Endothelial cell of umbilical vein (primary cell): Measurements from ENCODE around the gene RAD23B. TPM values are rescaled to one million over a fixed set of nuclear protein-coding genes. Genes with fewer than 3 reads are reported as not detected.

Experiments used
- BruUV-seq: library from RNA; stranded (reverse); fragments of 400-500 nt; replicated peaks from 2 replicates; lab custom pipeline; 2021; lab: Mats Ljungman, UMichigan
- CTCF ChIA-PET: fragments of 300-600, 350-600 bp; sonication (Branson Sonifier 250); formaldehyde crosslinking; loops from one replicate; lab custom pipeline; 2021; ENCODE audit warnings: antibody characterized with exemption, inconsistent platforms; lab: Charles Lee
- POLR2A ChIA-PET: fragments of 300-600, 350-600 bp; sonication (Branson Sonifier 250); formaldehyde crosslinking; loops from one replicate; lab custom pipeline; 2021; ENCODE audit warnings: antibody characterized with exemption, inconsistent platforms; lab: Charles Lee
- DNase-seq: peaks from one replicate; pipeline ENCODE4 v3.0.0-alpha.2; 2011; ENCODE audit warnings: low read depth, low spot score
- FAIRE-seq: peaks from 2 replicates; lab custom pipeline; 2011; peaks lifted over from hg19 to GRCh38; lab: Jason Lieb, UNC
- H2AFZ ChIP-seq: 2 replicates; pipeline ENCODE4 v1.6.0; 2012; ENCODE audit warnings: low read depth, low read length, control low read depth, inconsistent platforms
- H3K27ac ChIP-seq: 2 replicates; pipeline ENCODE4 v1.5.1; 2011; ENCODE audit warnings: low read depth, mild to moderate bottlenecking, control low read depth, low read length, moderate library complexity; ENCODE audit not compliant: insufficient read depth
- H3K27me3 ChIP-seq, 2 experiments: 2 replicates each; pipeline versions ENCODE4 v1.6.0 to v1.6.1; 2011; ENCODE audit warnings: low read length in 2 of 2, mixed read lengths in 1 of 2; ENCODE audit not compliant: control insufficient read depth in 2 of 2, insufficient read depth in 2 of 2
- H3K36me3 ChIP-seq, 2 experiments: 2 replicates in 1 of 2; 3 replicates in 1 of 2; pipeline ENCODE4 v1.5.1; 2011; ENCODE audit warnings: low read length in 2 of 2, mild to moderate bottlenecking in 1 of 2, moderate library complexity in 1 of 2; ENCODE audit not compliant: control insufficient read depth in 2 of 2, insufficient read depth in 2 of 2; ENCODE audit errors: extremely low read depth in 1 of 2
- H3K4me1 ChIP-seq: 3 replicates; pipeline ENCODE4 v1.5.1; 2011; ENCODE audit warnings: mild to moderate bottlenecking, low read length; ENCODE audit not compliant: control insufficient read depth, insufficient read depth; ENCODE audit errors: extremely low read depth
- H3K4me2 ChIP-seq: 2 replicates; pipeline ENCODE4 v1.6.1; 2011; ENCODE audit warnings: low read length, control low read depth, mixed read lengths; ENCODE audit not compliant: insufficient read depth
- H3K4me3 ChIP-seq, 3 experiments: fragments of 200-600 bp in 1 of 3; sonication (generic), shearing (Covaris generic) in 1 of 3; replicated peaks in 1 of 3; 2 replicates each; pipeline ENCODE4 v1.5.1; 2011 to 2016; ENCODE audit warnings: control low read depth in 3 of 3, low read length in 3 of 3, mild to moderate bottlenecking in 2 of 3, inconsistent platforms in 1 of 3, low read depth in 1 of 3, moderate library complexity in 1 of 3; ENCODE audit not compliant: insufficient read depth in 1 of 3
- H3K79me2 ChIP-seq: 2 replicates; pipeline ENCODE4 v1.6.0; 2012; ENCODE audit warnings: low read length, inconsistent platforms; ENCODE audit not compliant: control insufficient read depth, insufficient read depth
- H3K9ac ChIP-seq: replicated peaks from 2 replicates; pipeline ENCODE3; 2011; ENCODE audit warnings: low read length, control low read depth; ENCODE audit not compliant: insufficient read depth; ENCODE audit errors: extremely low read depth
- H3K9me1 ChIP-seq: replicated peaks from 3 replicates; pipeline ENCODE4 v1.6.0; 2011; ENCODE audit warnings: mild to moderate bottlenecking, low read length; ENCODE audit not compliant: control insufficient read depth, insufficient read depth; ENCODE audit errors: extremely low read depth
- H3K9me3 ChIP-seq: replicated peaks from 2 replicates; pipeline ENCODE4 v1.5.1; 2012; ENCODE audit warnings: low read length, inconsistent platforms; ENCODE audit not compliant: control insufficient read depth, insufficient read depth
- H4K20me1 ChIP-seq: replicated peaks from 2 replicates; pipeline ENCODE3; 2011; ENCODE audit warnings: mild to moderate bottlenecking, low read length; ENCODE audit not compliant: control insufficient read depth, insufficient read depth; ENCODE audit errors: extremely low read depth
- CTCF ChIP-seq, 2 donors: IDR thresholded peaks; 1 replicate in 1 of 2; 2 replicates in 1 of 2; pipeline ENCODE4 v1.5.1; 2011; ENCODE audit warnings: low read length in 2 of 2, mild to moderate bottlenecking in 2 of 2, moderate library complexity in 2 of 2, control low read depth in 1 of 2, inconsistent platforms in 1 of 2, low read depth in 1 of 2; ENCODE audit not compliant: insufficient read depth in 1 of 2; ENCODE audit errors: extremely low read depth in 1 of 2
- EZH2 ChIP-seq: IDR thresholded peaks from 2 replicates; pipeline ENCODE4 v1.6.1; 2012; ENCODE audit warnings: borderline replicate concordance, low read depth, mild to moderate bottlenecking, moderate library complexity, low read length, inconsistent platforms; ENCODE audit not compliant: severe bottlenecking
- FOS ChIP-seq: IDR thresholded peaks from 2 replicates; pipeline ENCODE4 v1.6.1; 2011; ENCODE audit warnings: mild to moderate bottlenecking, low read length, moderate library complexity, borderline replicate concordance; ENCODE audit not compliant: insufficient read depth
- GATA2 ChIP-seq: IDR thresholded peaks from 2 replicates; pipeline ENCODE4 v1.7.0; 2011; ENCODE audit warnings: low read depth, mild to moderate bottlenecking, moderate library complexity, mixed read lengths, low read length; ENCODE audit not compliant: insufficient read length, insufficient read depth
- JUN ChIP-seq: IDR thresholded peaks from 2 replicates; pipeline ENCODE4 v1.6.1; 2011; ENCODE audit warnings: borderline replicate concordance, low read depth; ENCODE audit not compliant: insufficient read length, insufficient read depth
- MAX ChIP-seq: IDR thresholded peaks from 2 replicates; pipeline ENCODE4 v1.6.1; 2011; ENCODE audit not compliant: insufficient read depth, insufficient read length
- MYC ChIP-seq: IDR thresholded peaks from one replicate; pipeline ENCODE4 v1.6.1; 2011; ENCODE audit warnings: mild to moderate bottlenecking, low read depth, low read length
- POLR2A ChIP-seq: IDR thresholded peaks from 2 replicates; pipeline ENCODE4 v1.6.1; 2012; ENCODE audit warnings: low read depth, mild to moderate bottlenecking, control low read depth, low read length
- POLR2AphosphoS5 ChIP-seq: IDR thresholded peaks from 2 replicates; pipeline ENCODE4 v1.6.1; 2012; ENCODE audit warnings: low read depth, mild to moderate bottlenecking, control low read depth, low read length, moderate library complexity; ENCODE audit not compliant: insufficient read depth
- dilution Hi-C: fragments of 300-500 bp; cut with MboI; formaldehyde crosslinking; loops from one replicate; pipeline ENCODE4 v1.15.0; 2019; ENCODE audit warnings: low sequenced_read_pairs; ENCODE audit not compliant: extremely low pct_ligation_motif_present
- intact Hi-C: fragments of 100-400 bp; cut with micrococcal nuclease; formaldehyde crosslinking; loops from one replicate; pipeline ENCODE4 v1.10.0; 2022
- polyA plus RNA-seq, 4 experiments: library from polyadenylated mRNA; depleted of rRNA in 3 of 4; stranded (reverse) in 3 of 4; unstranded in 1 of 4; fragments of >200 nt; gene quantifications; 2 replicates each; pipeline versions ENCODE4 v1.2.1 to v1.2.3, GENCODE V29; 2011 to 2012; ENCODE audit warnings: missing spikeins in 1 of 4
- total RNA-seq: library from RNA; stranded (reverse); gene quantifications from 2 replicates; pipeline ENCODE4 v1.2.3, GENCODE V29; 2021

The RAD23B gene
- total and polyA plus RNA-seq, 2 donors (not counting 3 experiments of a cell fraction or from before 2014, with no cell fraction given), result 63.8 to 100 TPM

- Histone ChIP-seq H3K9ac (no peak overlapping the region), H3K9me1 (no peaks in the 10 kb centered on the region), H3K36me3 (no peaks in the 10 kb centered on the region), H2AFZ (no peak overlapping the region), H3K27me3 (peaks cover 8 to 10% of the 10 kb centered on the region in 2 experiments), H3K4me2 (no peak overlapping the region), H3K4me1 (peaks cover 6% of the 10 kb centered on the region), H4K20me1 (no peaks in the 10 kb centered on the region), H3K27ac (no peak overlapping the region), H3K9me3 (no peaks in the 10 kb centered on the region), H3K79me2 (no peaks in the 10 kb centered on the region), H3K4me3 (no peak overlapping the region)
- DNase-seq (no peak), FAIRE-seq (no peak)
- intact Hi-C loops (no loop called here), dilution Hi-C loops (no loop called here)
- ChIA-PET CTCF (interaction anchor here (0.6 to 1.3 kb wide), 3 partner anchors 18 to 136 kb away, joined by 3 to 4 read pairs (median 3); no protein-coding TSS in a partner anchor), POLR2A (no interaction called here)
- TF ChIP-seq FOS (no peak), MAX (no peak), EZH2 (no peak), POLR2AphosphoS5 (no peak), CTCF (IDR thresholded peaks at IDR 0.05; ENCODE audit: extremely low read depth in 1 of 2, insufficient read depth in 1 of 2, low read depth in 1 of 2, low read length in 2 of 2) (no peak), MYC (no peak), JUN (no peak), GATA2 (no peak), POLR2A (no peak)
- no TSS peak for BruUV-seq
Observed at GRCh38 chr9:107277801-107278200, 5.3 kb upstream of the RAD23B start.
